KOPT-K1 (cell line): ENCODE results near the gene GTF2F2.

Experiments used
- H3K27ac ChIP-seq: fragments of 200-600 bp; sonication (generic); 2 replicates; pipeline ENCODE4 v1.5.1; 2016; ENCODE audit warnings: antibody characterized with exemption, mild to moderate bottlenecking, low read depth, low read length; ENCODE audit not compliant: poor library complexity, severe bottlenecking
- H3K36me3 ChIP-seq: fragments of 200-600 bp; sonication (generic); 2 replicates; pipeline ENCODE4 v1.5.1; 2017; ENCODE audit warnings: antibody characterized with exemption, mild to moderate bottlenecking, low read length, moderate library complexity; ENCODE audit not compliant: insufficient read depth
- H3K9me3 ChIP-seq: fragments of 200-600 bp; sonication (generic); 2 replicates; pipeline ENCODE4 v1.5.1; 2017; ENCODE audit warnings: antibody characterized with exemption, low read length, mild to moderate bottlenecking; ENCODE audit not compliant: insufficient read depth, poor library complexity, severe bottlenecking

The GTF2F2 gene, protein sequence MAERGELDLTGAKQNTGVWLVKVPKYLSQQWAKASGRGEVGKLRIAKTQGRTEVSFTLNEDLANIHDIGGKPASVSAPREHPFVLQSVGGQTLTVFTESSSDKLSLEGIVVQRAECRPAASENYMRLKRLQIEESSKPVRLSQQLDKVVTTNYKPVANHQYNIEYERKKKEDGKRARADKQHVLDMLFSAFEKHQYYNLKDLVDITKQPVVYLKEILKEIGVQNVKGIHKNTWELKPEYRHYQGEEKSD

DNA sequence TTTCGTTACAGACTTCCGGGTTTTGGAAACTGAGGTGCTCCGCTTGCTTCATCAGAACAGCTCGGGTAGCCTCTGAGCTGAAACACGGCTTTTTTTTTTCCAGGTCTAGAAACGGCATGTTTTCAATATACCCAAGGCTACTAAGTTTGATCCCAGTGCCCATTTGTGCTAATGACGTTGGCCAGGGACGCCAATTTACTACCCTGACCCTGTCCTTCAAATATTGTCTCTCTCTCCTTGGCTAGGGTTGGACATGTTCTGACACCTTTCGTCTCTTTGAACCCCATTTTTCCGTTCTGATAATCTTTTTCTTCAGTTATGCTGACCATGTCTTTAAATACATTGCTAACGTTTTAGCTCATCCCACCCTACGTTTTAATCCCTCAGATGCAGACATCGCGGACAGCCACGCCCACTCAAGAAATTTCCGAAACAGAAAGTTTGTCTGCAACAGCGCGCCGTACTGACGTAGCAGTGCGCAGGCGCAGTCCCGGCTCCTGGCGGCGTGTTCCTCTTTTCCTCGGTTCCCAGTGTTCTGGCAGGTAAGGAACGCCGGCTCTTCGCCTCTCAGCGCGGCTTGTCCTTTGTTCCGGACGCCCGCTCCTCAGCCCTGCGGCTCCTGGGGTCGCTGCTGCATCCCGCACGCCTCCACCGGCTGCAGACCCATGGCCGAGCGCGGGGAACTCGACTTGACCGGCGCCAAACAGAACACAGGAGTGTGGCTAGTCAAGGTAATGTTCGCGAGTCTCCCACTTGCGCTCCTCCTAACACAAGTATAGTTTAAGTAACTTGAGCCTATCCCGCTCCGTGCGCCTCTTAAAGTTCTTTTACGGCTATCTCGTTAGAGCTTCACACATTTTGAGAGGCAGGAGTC is at the start of gene GTF2F2:
GTF2F2 (plus strand) TSS at position 520 of the 874 bp plus-strand sequence; CDS start at position 666, 146 bp downstream.
- H3K27ac ChIP-seq = peak within 1 kb of the TSS; percentile 74
- H3K36me3 ChIP-seq = no peaks in the 10 kb centered on the region
- no peaks in the 10 kb centered on the region for H3K9me3 ChIP-seq

- no peak overlapping the region for H3K27ac ChIP-seq
- no peaks in the 10 kb centered on the region for H3K36me3 ChIP-seq
- no peaks in the 10 kb centered on the region for H3K9me3 ChIP-seq
Measured at GRCh38 chr13:45073809-45074208, 46.5 kb upstream of the GTF2F2 start.

DNA sequence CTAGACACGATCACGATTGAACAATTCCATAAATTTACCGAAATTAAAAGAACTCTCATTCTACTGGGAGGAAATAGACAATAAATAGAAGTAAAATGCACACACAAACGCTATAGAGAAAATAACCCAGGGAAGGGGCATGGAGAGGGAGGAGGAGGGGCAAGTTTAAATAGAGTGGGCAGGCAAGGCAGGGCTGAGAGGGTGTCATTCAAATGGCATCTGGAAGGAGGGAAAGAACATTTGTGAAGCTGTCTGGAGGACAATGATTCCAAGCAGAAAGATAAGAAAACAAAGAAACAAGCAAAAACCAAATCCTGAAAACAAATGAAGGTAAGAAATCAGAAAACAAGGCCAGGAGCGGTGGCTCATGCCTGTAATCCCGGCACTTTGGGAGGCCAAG is 45.6 kb upstream of the GTF2F2 start:
- H3K9me3 ChIP-seq = no peaks in the 10 kb centered on the region
- H3K27ac ChIP-seq = no peak overlapping the region
- H3K36me3 ChIP-seq = no peaks in the 10 kb centered on the region

- Histone ChIP-seq H3K9me3 (no peaks in the 10 kb centered on the region), H3K36me3 (no peaks in the 10 kb centered on the region), H3K27ac (no peak overlapping the region)
Measured at GRCh38 chr13:45078003-45078402, 42.3 kb upstream of the GTF2F2 start.

- Histone ChIP-seq H3K27ac (no peak overlapping the region), H3K9me3 (no peaks in the 10 kb centered on the region), H3K36me3 (no peaks in the 10 kb centered on the region)
Measured at GRCh38 chr13:45082964-45083363, 37.3 kb upstream of the GTF2F2 start.

- Histone ChIP-seq H3K36me3 (no peaks in the 10 kb centered on the region), H3K27ac (no peak overlapping the region), H3K9me3 (no peaks in the 10 kb centered on the region)
Measured at GRCh38 chr13:45084515-45084914, 35.8 kb upstream of the GTF2F2 start.

- no peaks in the 10 kb centered on the region for H3K9me3 ChIP-seq
- H3K36me3 ChIP-seq = no peaks in the 10 kb centered on the region
- H3K27ac ChIP-seq = no peak overlapping the region
Measured at GRCh38 chr13:45086484-45086883, 33.8 kb upstream of the GTF2F2 start.

GRCh38 chr13:45092663-45093062 is 27.6 kb upstream of the GTF2F2 start:
- no peaks in the 10 kb centered on the region for H3K9me3 ChIP-seq
- H3K36me3 ChIP-seq = no peaks in the 10 kb centered on the region
- no peak overlapping the region for H3K27ac ChIP-seq

DNA sequence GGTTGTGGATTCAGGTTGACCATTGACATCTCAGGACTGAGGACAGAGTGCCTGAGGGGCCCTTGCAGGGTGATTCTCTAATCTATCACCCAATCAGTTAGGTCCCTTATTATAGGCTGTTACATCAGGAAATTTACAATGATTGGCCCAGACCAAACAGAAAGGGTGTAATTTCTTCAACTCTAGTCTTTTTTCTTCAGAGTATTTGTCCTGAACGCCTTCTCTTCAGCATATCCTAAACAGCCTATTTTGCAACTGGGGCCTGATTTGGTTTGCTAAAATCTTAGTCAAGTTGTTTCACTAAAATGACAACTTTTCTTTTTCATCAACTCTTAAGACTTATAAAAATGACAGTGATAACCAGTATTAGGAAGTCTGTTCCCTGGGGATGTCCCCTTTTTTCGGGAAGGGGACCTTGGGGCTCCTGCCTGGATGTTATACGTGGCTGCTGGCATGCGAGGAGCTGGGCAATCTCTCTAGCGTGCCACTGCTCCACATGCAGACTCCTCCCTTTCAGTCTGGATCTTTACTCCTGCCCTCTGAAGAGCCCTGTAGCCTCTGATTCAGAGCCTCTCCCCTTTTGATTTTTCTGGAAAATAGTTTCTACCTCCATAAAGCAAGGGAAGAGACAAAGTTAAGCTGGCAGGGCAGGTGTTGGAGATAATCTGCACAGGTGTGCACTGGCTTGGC is 19.6 kb upstream of the GTF2F2 start:
- Histone ChIP-seq H3K9me3 (no peaks in the 10 kb centered on the region), H3K27ac (no peak overlapping the region), H3K36me3 (no peaks in the 10 kb centered on the region)

DNA sequence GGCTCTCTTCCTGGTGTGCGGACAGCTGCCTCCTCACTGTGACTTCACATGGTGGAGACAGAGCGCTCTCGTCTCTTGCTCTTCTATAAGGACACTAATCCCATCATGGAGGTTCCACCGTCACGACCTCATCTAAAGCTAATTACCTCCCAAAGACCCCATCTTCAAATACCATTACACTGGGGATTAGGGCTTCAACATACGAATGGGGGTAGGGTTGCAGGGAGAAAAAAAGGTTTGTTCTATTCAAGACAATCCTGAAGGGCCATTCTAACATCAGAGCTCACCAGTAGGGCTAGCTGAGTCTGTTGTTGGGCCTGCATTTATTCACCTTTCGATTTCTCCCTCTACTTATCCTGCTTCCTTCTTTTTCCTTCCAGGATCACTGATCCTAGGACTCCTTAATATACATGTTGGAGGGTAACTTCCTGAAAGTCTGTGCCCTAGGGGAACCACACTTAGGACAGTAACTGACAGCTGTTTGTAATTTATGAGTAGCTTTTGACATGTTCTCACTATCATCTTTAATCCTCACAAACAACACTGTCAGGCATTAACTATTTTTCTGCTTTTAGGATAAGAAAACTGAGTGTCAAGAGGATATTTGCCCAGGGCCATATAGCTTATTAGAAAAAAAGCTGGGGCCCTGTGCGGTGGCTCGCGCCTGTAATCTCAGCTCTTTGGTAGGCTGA is 18.8 kb upstream of the GTF2F2 start:
- Histone ChIP-seq H3K36me3 (no peaks in the 10 kb centered on the region), H3K27ac (no peak overlapping the region), H3K9me3 (no peaks in the 10 kb centered on the region)

GRCh38 chr13:45102136-45102507 is 18.2 kb upstream of the GTF2F2 start:
- no peaks in the 10 kb centered on the region for H3K36me3 ChIP-seq
- no peak overlapping the region for H3K27ac ChIP-seq
- H3K9me3 ChIP-seq = no peaks in the 10 kb centered on the region

DNA sequence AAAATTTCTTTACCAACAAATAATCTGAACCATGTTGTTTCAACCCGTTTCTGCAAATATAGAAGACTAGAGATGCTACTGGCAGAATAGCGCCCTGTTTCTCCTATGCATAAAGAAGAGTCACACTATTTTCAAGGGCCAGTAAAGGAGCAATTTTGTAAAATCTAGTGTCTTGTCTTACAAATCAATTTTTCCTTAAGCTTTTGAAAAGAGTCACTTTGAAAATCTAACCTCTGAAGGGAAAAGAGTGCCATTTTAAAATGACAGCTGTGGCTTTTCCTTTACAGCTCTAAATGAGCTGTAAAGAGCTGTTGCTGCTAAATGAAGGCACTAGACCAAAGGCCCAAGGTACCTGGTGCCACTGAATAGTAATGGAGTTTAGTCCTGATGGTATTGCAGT is 16.9 kb upstream of the GTF2F2 start:
- Histone ChIP-seq H3K27ac (no peak overlapping the region), H3K9me3 (no peaks in the 10 kb centered on the region), H3K36me3 (no peaks in the 10 kb centered on the region)

GRCh38 chr13:45104261-45104660 is 16.0 kb upstream of the GTF2F2 start:
- Histone ChIP-seq H3K27ac (no peak overlapping the region), H3K36me3 (no peaks in the 10 kb centered on the region), H3K9me3 (no peaks in the 10 kb centered on the region)

DNA sequence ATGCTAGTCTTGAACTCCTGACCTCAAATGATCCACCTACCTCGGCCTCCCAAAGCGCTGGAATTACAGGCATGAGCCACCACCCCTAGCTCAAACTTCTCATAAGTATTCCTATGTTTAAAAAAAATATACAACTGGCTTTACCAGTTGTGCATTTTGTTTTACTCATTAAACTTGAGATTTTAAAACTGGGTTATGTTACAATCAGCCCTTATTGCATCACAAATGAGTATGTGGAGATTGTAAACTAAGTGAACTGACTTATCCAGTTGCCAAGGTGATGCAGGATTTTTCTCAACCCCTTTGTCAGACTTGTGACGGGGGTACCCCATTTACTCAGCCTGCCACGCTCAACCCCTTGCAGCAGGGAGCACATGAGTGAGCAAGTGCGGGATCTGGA is 14.4 kb upstream of the GTF2F2 start:
- no peak overlapping the region for H3K27ac ChIP-seq
- H3K36me3 ChIP-seq = no peaks in the 10 kb centered on the region
- H3K9me3 ChIP-seq = no peaks in the 10 kb centered on the region

DNA sequence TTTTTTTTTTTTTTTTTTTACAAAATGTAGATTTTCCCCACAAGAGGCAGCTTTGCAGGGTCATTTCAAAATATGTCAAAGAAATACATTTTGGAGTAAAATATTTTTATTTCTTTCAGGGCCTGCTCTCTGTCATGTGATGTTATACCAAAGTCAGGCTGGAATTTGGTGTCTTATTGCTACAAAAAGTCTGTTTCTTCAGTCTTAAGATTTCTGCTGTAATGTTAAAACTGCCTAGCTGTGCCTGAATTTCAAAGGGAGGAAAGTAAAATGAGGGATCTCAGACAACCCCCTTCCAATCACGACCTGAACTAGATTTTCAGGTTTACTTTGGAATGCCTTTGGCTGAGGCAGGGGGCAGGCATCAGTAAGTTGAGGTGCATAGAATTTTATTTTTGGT is 12.8 kb upstream of the GTF2F2 start:
- H3K36me3 ChIP-seq = no peaks in the 10 kb centered on the region
- H3K9me3 ChIP-seq = no peaks in the 10 kb centered on the region

More for the DNA sequence above, 12.8 kb upstream of the GTF2F2 start:
- H3K27ac ChIP-seq = no peak overlapping the region
